Loucy (cell line): Measurements from ENCODE around the gene LCA5L.

ENCODE experiments used
- CTCF ChIP-seq: fragments of 200-600 bp; sonication (generic); conservative IDR thresholded peaks from 2 replicates; pipeline ENCODE4 v1.5.1; 2014; ENCODE audit warnings: mild to moderate bottlenecking, antibody characterized with exemption, low read length
- EZH2phosphoT487 ChIP-seq: fragments of 200-600 bp; IDR thresholded peaks from 2 replicates; pipeline ENCODE4 v1.6.1; 2018; ENCODE audit warnings: antibody characterized with exemption, mild to moderate bottlenecking, moderate library complexity, borderline replicate concordance

- TF ChIP-seq CTCF (no peak), EZH2phosphoT487 (no peak)
Observed at GRCh38 chr21:39452970-39453342, 7.4 kb upstream of the LCA5L start.
